RCC 7860 (cell line): ENCODE data around the gene PEX10.

Source experiments
- DNase-seq: peaks from one replicate; pipeline ENCODE4 v3.0.0-alpha.2; 2015; ENCODE audit warnings: low spot score
- FAIRE-seq: peaks from 2 replicates; lab custom pipeline; 2012; peaks lifted over from hg19 to GRCh38; lab: Jason Lieb, UNC

PEX10 gene

DNA sequence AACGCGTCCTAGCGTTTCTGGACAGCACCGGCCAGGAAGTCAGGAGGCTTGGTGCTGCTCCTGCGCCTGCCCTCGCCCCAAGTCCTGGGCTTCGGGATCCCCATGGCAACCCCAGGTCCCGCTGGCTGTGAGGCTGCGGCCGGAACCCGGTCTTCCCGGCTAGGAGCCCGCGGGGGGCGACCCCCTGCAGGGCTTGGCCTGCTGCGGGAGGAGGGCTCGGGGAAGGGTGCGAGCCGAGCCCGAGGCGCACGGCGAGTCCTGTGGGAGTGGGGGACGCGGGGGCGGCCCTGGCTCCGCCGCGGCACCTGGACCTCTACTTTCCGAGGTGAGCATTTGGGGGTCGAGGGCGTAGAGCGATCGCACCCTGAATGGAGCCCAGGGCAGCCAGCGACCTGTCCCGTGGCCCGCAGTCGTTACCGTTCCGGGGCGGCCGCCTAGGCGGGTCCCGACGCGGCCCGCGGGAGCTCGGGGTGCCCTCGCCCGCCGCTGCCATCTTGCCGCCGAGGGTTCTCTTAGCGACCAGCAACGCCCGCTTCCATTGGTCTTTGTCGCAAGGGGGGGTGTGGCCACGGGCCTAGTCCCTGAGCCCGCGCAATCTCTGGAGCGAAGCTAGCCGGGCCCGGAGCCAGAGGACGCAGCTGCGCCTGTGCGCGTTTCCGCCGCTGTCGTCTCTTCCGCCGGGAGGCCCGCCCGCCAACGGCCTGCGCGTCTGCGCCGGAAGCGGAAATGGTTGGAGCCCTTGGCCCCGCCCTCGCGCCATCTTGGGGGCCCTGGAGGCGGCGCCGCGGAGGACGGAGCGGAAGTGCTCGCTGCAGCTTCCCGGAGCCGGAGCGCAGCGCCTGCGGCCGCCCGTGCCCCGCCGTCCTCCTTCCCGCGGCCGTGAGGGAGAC, 21.1 kb downstream of the PEX10 start, which contains the start of the genes MORN1 and RER1:
Gene MORN1, minus strand, starts transcription at position 514 of the 890 bp plus-strand sequence. Its CDS starts 21 bp downstream, at position 493.
Gene RER1, plus strand, starts transcription at position 801 of the 890 bp plus-strand sequence. CDS start 3,950 bp downstream, outside the sequence.
- FAIRE-seq (peak; percentile 82), DNase-seq (peak; percentile 93)

DNA sequence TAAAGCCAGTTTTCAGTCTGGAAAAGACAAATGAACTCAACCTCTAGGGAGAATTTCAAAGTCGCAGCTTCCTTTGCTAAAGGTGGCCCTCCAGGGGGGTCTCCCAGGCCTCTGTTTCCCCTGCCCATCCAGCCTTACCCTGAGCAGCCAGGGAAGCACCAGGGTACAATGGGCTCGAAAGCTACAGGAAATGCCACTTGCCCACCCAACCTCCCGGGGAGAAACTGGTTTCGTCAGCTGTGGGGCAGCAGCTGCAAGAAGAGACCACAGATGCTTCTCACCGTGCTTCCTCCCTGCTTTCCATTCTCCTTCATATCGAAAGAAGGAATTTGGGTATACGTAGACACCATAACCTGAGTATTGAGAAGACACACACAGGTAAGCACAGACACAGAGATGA, 22.7 kb downstream of the PEX10 start:
- FAIRE-seq (no peak), DNase-seq (no peak)

- FAIRE-seq: no peak
- no peak for DNase-seq
Measured at GRCh38 chr1:2388004-2388913, 24.1 kb downstream of the PEX10 start.

DNA sequence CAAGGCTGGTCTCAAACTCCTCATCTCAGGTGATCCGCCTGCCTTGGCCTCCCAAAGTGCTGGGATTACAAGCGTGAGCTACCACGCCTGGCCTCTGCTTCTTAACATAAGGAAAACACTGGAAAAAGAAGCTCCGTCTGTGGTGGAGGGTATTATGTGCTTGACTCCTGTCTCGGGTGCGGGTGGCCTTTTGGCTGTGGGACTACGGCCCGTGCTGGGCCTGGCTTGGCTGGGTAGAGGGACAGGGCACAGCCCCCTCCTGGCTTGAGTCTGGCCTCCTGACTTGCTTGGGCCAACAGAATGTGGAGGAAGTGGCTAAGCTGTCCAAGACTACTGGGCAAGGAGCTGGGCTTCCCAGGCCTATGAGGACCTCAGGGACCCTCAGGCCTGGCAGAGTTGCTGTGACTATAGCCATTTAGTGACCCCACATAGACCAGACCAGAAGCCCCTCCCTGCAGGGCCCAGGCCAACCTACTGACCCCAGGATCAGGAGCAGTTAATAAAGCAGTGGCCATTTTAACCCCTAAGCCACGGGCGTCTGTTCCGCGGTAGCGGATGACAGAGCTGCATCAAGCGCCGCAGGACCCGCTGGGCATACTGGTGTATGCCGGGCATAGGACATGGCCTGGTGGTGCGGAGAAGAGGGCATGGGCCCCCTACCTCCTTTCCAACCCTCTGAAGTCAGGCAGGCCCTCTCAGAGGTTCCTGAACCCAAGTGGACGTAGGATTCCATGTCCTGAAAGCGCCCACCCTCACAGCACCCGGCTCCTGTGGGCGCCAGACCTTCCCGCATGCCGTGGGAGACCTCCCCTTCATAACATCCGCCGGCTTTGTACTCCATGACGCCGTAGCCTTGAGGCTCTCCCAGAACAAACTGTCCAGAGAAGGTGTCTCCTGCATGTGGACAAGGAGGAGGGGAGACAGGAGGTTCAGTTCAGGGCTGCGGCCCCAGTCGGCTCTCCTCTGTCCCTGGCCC, 25.4 kb downstream of the PEX10 start:
- DNase-seq: no peak
- FAIRE-seq: no peak

GRCh38 chr1:2385606-2386280, 26.6 kb downstream of the PEX10 start:
- DNase-seq: no peak
- FAIRE-seq: no peak

GRCh38 chr1:2384941-2385481, 27.4 kb downstream of the PEX10 start:
- FAIRE-seq (no peak), DNase-seq (no peak)

GRCh38 chr1:2384130-2384860, 28.1 kb downstream of the PEX10 start:
- DNase-seq (no peak), FAIRE-seq (no peak)

DNA sequence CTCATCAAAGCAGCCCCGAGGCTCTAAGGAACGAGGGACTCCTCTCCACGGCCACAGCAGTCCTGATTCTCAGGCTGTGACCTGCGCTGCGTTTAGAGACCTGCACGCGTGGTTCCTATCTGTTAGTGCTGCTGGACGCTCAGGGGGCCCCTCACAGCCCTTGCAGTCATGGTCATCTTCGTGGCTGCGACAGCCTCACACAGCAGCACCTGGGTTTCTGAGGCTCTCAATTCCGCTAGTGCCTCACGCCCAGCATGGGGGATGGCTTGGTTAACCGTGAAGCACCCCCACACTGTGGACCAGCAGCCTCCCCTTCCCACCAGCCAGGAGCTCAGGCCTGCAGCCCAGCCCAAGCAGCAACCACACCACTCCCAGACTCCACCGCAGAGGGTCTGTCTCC, 28.8 kb downstream of the PEX10 start:
- DNase-seq (no peak), FAIRE-seq (no peak)

GRCh38 chr1:2382621-2383361, 29.6 kb downstream of the PEX10 start:
- FAIRE-seq: no peak
- no peak for DNase-seq

- peak; percentile 37 for DNase-seq
- no peak for FAIRE-seq
Measured at GRCh38 chr1:2381741-2382620, 30.4 kb downstream of the PEX10 start.

DNA sequence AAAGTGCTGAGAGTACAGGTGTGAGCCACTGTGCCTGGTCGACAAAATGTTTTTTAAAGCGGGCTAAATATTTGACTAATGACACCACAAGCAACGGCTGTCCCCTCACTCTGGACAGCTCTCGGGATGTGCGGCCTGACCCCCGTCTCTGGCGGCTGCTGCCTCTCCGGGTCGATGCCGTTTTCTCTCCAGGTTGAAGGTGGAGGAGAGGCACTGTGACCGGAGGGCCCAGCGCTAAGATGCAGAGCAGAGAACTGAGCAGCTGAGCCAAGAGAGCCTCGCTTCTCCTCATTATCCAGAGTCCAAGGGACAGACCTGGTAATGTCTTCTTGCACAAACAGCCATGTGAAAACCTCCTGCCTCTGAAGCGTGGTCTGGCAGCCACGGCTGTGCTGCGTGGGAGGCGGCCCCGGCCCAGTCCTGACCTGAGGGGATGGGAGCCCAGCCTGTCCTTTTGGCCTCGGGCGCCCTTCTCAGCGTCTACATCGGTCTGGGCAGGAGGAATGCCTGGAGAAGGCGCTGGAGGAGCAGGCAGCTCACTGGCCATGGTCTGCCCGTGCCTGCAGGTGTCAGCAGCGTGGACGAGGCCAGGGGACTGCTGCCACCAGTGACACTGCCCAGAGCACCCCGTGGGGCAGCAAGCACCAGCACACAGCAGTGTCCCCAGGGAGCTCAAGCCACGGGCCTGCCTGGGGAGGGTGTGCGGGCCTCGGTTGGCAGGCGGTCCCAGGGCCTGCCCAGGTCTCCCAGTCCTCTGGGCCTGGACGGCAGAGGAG, 31.4 kb downstream of the PEX10 start:
- no peak for FAIRE-seq

DNA sequence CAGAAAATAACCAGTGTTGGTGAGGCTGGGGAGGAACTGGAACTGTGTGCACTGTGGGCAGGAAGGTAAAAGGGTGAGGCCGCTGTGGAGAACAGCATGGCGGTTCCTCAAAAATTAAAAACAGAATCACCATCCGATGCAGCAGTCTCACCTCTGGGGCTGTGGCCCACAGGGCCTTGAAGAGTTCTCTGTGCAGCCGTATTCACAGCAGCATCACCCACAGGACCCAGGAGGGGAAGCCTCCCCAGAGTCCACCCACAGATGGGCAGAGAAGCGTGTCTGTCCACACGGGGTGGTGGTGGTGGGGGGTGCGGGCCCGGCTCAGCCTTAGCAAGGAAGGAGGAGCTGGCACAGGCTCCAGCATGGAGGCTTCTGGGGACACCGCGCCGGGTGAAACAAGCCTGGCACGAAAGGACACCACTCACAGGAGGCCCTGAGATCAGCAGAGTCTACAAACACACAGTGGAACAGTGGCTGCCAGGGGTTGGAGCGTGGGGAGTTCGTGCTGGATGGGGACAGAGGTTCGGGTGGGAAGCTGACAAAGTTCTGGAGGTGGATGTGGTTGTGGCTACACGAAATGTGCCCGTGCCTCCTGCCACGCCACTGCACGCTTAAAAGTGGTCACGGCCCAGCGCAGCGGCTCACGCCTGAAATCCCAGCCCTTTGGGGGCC, 32.5 kb downstream of the PEX10 start:
- FAIRE-seq (no peak), DNase-seq (no peak)

More for the DNA sequence above, 31.4 kb downstream of the PEX10 start:
- DNase-seq: no peak

- FAIRE-seq: no peak
- no peak for DNase-seq
Measured at GRCh38 chr1:2378956-2379732, 33.2 kb downstream of the PEX10 start.

DNA sequence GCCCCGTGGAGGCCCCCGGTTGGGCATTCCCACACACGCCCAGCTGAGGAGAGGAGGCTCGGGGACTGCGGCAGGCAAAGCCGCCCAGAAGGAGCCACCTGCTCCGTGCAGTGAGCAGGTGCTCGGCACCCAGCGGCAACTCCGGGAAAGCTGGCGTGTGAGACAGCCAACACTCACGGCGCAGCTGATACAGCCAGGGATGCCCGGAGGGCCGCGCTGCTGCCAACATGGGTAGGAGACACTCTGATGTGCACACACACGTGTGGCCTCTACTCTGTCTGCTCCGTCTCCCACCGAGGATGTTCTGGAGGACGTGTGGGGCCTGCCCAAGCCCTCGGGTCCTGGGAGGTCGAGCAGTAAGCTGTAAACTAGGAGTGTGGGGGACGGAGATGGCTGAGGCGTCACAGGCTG, 33.9 kb downstream of the PEX10 start:
- no peak for FAIRE-seq
- no peak for DNase-seq
